AG04449 (cell line): ENCODE measurements around the gene ABCC5.
A peak's percentile ranks its signal among the peaks of the same experiment; 100 is the strongest.

Experiments
- CTCF ChIA-PET: fragments of 350-600 bp; formaldehyde crosslinking; extraction: SDS; loops from one replicate; lab custom pipeline; 2021; ENCODE audit warnings: antibody characterized with exemption; lab: Yijun Ruan, JAX
- POLR2A ChIA-PET: fragments of 400-600, 350-600 bp; formaldehyde crosslinking; extraction: SDS; loops from one replicate; lab custom pipeline; 2020; ENCODE audit warnings: antibody characterized with exemption, inconsistent platforms; lab: Yijun Ruan, JAX
- DNase-seq: peaks from one replicate; pipeline ENCODE4 v3.0.0-alpha.2; 2010; ENCODE audit warnings: low read depth, low spot score
- H3K4me3 ChIP-seq: 2 replicates; pipeline ENCODE4 v1.5.1; 2011; ENCODE audit warnings: low read depth, mild to moderate bottlenecking, control low read depth, low read length
- CTCF ChIP-seq: IDR thresholded peaks from one replicate; pipeline ENCODE4 v1.5.1; 2011; ENCODE audit warnings: mild to moderate bottlenecking, moderate library complexity, low read length, control low read depth, inconsistent platforms; ENCODE audit not compliant: insufficient read depth; ENCODE audit errors: missing control alignments

The ABCC5 gene

GRCh38 chr3:183892610-183893214, 125.0 kb downstream of the ABCC5 start:
- ChIA-PET POLR2A (no interaction called here), CTCF (interaction anchor here (0.7 to 2.5 kb wide), 10 partner anchors 8 to 423 kb away, joined by 3 to 13 read pairs (median 3); partner anchors contain the start of genes ABCC5, EEF1AKMT4, EIF2B5 and PARL)
- no peak for TF ChIP-seq CTCF
- H3K4me3 ChIP-seq, result no peak overlapping the region
- no peak for DNase-seq

GRCh38 chr3:183885766-183886165, 131.9 kb downstream of the ABCC5 start:
- POLR2A ChIA-PET, result no interaction called here
- H3K4me3 ChIP-seq, result no peak overlapping the region
- no peak for TF ChIP-seq CTCF
- CTCF ChIA-PET, result interaction anchor here (0.6 to 5.3 kb wide), 16 partner anchors 10 to 416 kb away, joined by 3 to 55 read pairs (median 4); partner anchors contain the start of gene MAP6D1
- DNase-seq, result no peak

GRCh38 chr3:183884427-183885296, 133.0 kb downstream of the ABCC5 start, which contains the start of gene PARL:
Gene PARL, minus strand, starts transcription at chr3:183884880. Its CDS starts 34 bp downstream, at chr3:183884846.
- ChIA-PET CTCF (interaction anchor here (0.6 to 5.3 kb wide), 55 partner anchors 8 to 700 kb away, joined by 3 to 55 read pairs (median 4); partner anchors contain the start of genes ABCC5, EIF2B5 and MAP6D1), POLR2A (interaction anchor here (0.7 to 1.0 kb wide), 2 partner anchors 59 to 248 kb away, joined by 3 to 4 read pairs; partner anchors contain the start of gene MAP6D1)
- peak; percentile 99 for TF ChIP-seq CTCF
- H3K4me3 ChIP-seq, result peak within 1 kb of the TSS; percentile 95
- DNase-seq, result peak; percentile 23

- no peak for DNase-seq
- ChIA-PET CTCF (interaction anchor here (0.7 to 5.3 kb wide), 43 partner anchors 8 to 700 kb away, joined by 3 to 55 read pairs (median 4); partner anchors contain the start of genes ABCC5, EIF2B5 and MAP6D1), POLR2A (no interaction called here)
- TF ChIP-seq CTCF, result no peak
- H3K4me3 ChIP-seq, result peak overlapping the region; percentile 95
Measured at GRCh38 chr3:183884097-183884426, 133.6 kb downstream of the ABCC5 start.

GRCh38 chr3:183883291-183884096, 134.2 kb downstream of the ABCC5 start:
- ChIA-PET CTCF (interaction anchor here (0.8 to 5.3 kb wide), 31 partner anchors 7 to 699 kb away, joined by 3 to 55 read pairs (median 4); partner anchors contain the start of genes EIF2B5 and MAP6D1), POLR2A (no interaction called here)
- peak overlapping the region; percentile 95 for H3K4me3 ChIP-seq
- no peak for TF ChIP-seq CTCF
- no peak for DNase-seq
